NCI-H187 treated with DMSO at 0.1 percent for 48 hours (cell line): ENCODE results near the gene UGT1A10.

Experiments used
- DNase-seq: peaks from one replicate; lab custom pipeline; 2025; lab: John Stamatoyannopoulos, UW

The UGT1A10 gene

GRCh38 chr2:233773854-233774253 lies 137.6 kb downstream of the UGT1A10 start:
- no peak for DNase-seq

GRCh38 chr2:233775414-233775813 lies 139.2 kb downstream of the UGT1A10 start:
- DNase-seq: no peak

- DNase-seq: no peak
Observed at GRCh38 chr2:233778030-233778429, 141.8 kb downstream of the UGT1A10 start, which contains the start of gene MROH2A. Gene MROH2A, plus strand, starts transcription at chr2:233778330. Its CDS starts 1,029 bp downstream, at chr2:233779359.

- DNase-seq: no peak
Observed at GRCh38 chr2:233779722-233780121, 143.5 kb downstream of the UGT1A10 start.

GRCh38 chr2:233780771-233781170 lies 144.5 kb downstream of the UGT1A10 start:
- DNase-seq: no peak

GRCh38 chr2:233789554-233789953 lies 153.3 kb downstream of the UGT1A10 start:
- DNase-seq: no peak

- no peak for DNase-seq
Observed at GRCh38 chr2:233791151-233791882, 155.1 kb downstream of the UGT1A10 start.

- DNase-seq: no peak
Observed at GRCh38 chr2:233791883-233792329, 155.7 kb downstream of the UGT1A10 start.

GRCh38 chr2:233792720-233793119 lies 156.5 kb downstream of the UGT1A10 start:
- DNase-seq: no peak

GRCh38 chr2:233793465-233794127 lies 157.3 kb downstream of the UGT1A10 start:
- no peak for DNase-seq

- DNase-seq: no peak
Observed at GRCh38 chr2:233794128-233794658, 157.9 kb downstream of the UGT1A10 start.

- no peak for DNase-seq
Observed at GRCh38 chr2:233795735-233796171, 159.5 kb downstream of the UGT1A10 start.

GRCh38 chr2:233796254-233796653 lies 160.0 kb downstream of the UGT1A10 start:
- DNase-seq: no peak

GRCh38 chr2:233798335-233799086 lies 162.3 kb downstream of the UGT1A10 start:
- no peak for DNase-seq

GRCh38 chr2:233799087-233799665 lies 162.9 kb downstream of the UGT1A10 start:
- DNase-seq: no peak

- DNase-seq: no peak
Observed at GRCh38 chr2:233799716-233800115, 163.5 kb downstream of the UGT1A10 start.

GRCh38 chr2:233800208-233800607 lies 164.0 kb downstream of the UGT1A10 start:
- DNase-seq: no peak

GRCh38 chr2:233801357-233802131 lies 165.3 kb downstream of the UGT1A10 start:
- DNase-seq: no peak

- no peak for DNase-seq
Observed at GRCh38 chr2:233802132-233802815, 166.0 kb downstream of the UGT1A10 start.

- no peak for DNase-seq
Observed at GRCh38 chr2:233803292-233803911, 167.2 kb downstream of the UGT1A10 start.
